Progenitor cell of endocrine pancreas (in vitro differentiated cells): Measurements from ENCODE around the gene POC5. TPM values are rescaled to one million over a fixed set of nuclear protein-coding genes. Genes with fewer than 3 reads are reported as not detected.

ENCODE experiments used
- DNase-seq: peaks from one replicate; pipeline ENCODE4 v3.0.0; 2021; ENCODE audit warnings: low spot score; ENCODE audit not compliant: unreplicated experiment
- H3K27ac Mint-ChIP-seq: 2 replicates; pipeline ENCODE4 v1.8.0; 2021; ENCODE audit warnings: mild to moderate bottlenecking, moderate library complexity, mixed read lengths
- H3K27me3 Mint-ChIP-seq: 2 replicates; pipeline ENCODE4 v1.8.0; 2021; ENCODE audit warnings: mixed read lengths
- H3K36me3 Mint-ChIP-seq: 2 replicates; pipeline ENCODE4 v1.8.0; 2022; ENCODE audit warnings: mixed read lengths; ENCODE audit not compliant: insufficient read depth
- H3K4me1 Mint-ChIP-seq: 2 replicates; pipeline ENCODE4 v1.8.0; 2021; ENCODE audit warnings: low read depth, mixed read lengths
- H3K4me3 Mint-ChIP-seq: 2 replicates; pipeline ENCODE4 v1.8.0; 2021; ENCODE audit warnings: low read depth, mild to moderate bottlenecking, moderate library complexity, mixed read lengths
- H3K9me3 Mint-ChIP-seq: 2 replicates; pipeline ENCODE4 v1.8.0; 2021; ENCODE audit warnings: low read depth, mixed read lengths
- CTCF ChIP-seq: fragments of 200-600 bp; sonication (generic); IDR thresholded peaks from one replicate; pipeline ENCODE4 v1.5.0; 2021; ENCODE audit warnings: antibody characterized with exemption, mild to moderate bottlenecking; ENCODE audit not compliant: unreplicated experiment
- total RNA-seq: library from RNA; stranded (reverse); gene quantifications from 2 replicates; pipeline ENCODE4 v1.2.1, GENCODE V29; 2021

Gene POC5
- total RNA-seq, 1 donor from 2014 or later: 16.2 TPM

GRCh38 chr5:75712091-75712490 is 5.1 kb downstream of the POC5 start:
- no peak for TF ChIP-seq CTCF
- no peak overlapping the region for H3K27ac Mint-ChIP-seq
- no peaks in the 10 kb centered on the region for H3K9me3 Mint-ChIP-seq

GRCh38 chr5:75711151-75711550 is 6.1 kb downstream of the POC5 start:
- Mint-ChIP-seq H3K4me1 (peaks cover 5% of the 10 kb centered on the region), H3K27me3 (no peaks in the 10 kb centered on the region), H3K27ac (no peak overlapping the region), H3K4me3 (no peak overlapping the region), H3K36me3 (peaks cover 1% of the 10 kb centered on the region), H3K9me3 (no peaks in the 10 kb centered on the region)
- DNase-seq: no peak
- TF ChIP-seq CTCF: no peak

More at GRCh38 chr5:75712091-75712490, 5.1 kb downstream of the POC5 start:
- DNase-seq: no peak
- H3K36me3 Mint-ChIP-seq: peaks cover 1% of the 10 kb centered on the region
- H3K4me1 Mint-ChIP-seq: peaks cover 11% of the 10 kb centered on the region
- no peaks in the 10 kb centered on the region for H3K27me3 Mint-ChIP-seq
- no peak overlapping the region for H3K4me3 Mint-ChIP-seq

- Mint-ChIP-seq H3K9me3 (no peaks in the 10 kb centered on the region), H3K36me3 (peaks cover 1% of the 10 kb centered on the region), H3K27ac (no peak overlapping the region), H3K4me3 (no peak overlapping the region), H3K27me3 (no peaks in the 10 kb centered on the region), H3K4me1 (peaks cover 1% of the 10 kb centered on the region)
- DNase-seq: no peak
- TF ChIP-seq CTCF: no peak
Observed at GRCh38 chr5:75710637-75711036, 6.6 kb downstream of the POC5 start.

- Mint-ChIP-seq H3K4me1 (no peaks in the 10 kb centered on the region), H3K4me3 (no peak overlapping the region)
Observed at GRCh38 chr5:75707911-75708509, 9.2 kb downstream of the POC5 start.

GRCh38 chr5:75706775-75707174 is 10.5 kb downstream of the POC5 start:
- no peak for TF ChIP-seq CTCF
- no peak for DNase-seq
- H3K27me3 Mint-ChIP-seq: no peaks in the 10 kb centered on the region
- no peak overlapping the region for H3K27ac Mint-ChIP-seq
- H3K36me3 Mint-ChIP-seq: peaks cover 15% of the 10 kb centered on the region
- no peak overlapping the region for H3K4me3 Mint-ChIP-seq
- H3K9me3 Mint-ChIP-seq: no peaks in the 10 kb centered on the region
- no peaks in the 10 kb centered on the region for H3K4me1 Mint-ChIP-seq

More at GRCh38 chr5:75707911-75708509, 9.2 kb downstream of the POC5 start:
- Mint-ChIP-seq H3K9me3 (no peaks in the 10 kb centered on the region), H3K27ac (no peak overlapping the region), H3K36me3 (peaks cover 6% of the 10 kb centered on the region), H3K27me3 (no peaks in the 10 kb centered on the region)
- no peak for TF ChIP-seq CTCF
- no peak for DNase-seq
